AG08395 (cell line): ENCODE results near the gene IL1A.
A peak's percentile ranks its signal among the peaks of the same experiment; 100 is the strongest.
"Not testable (repeated sequence)": the region's sequence is repeated elsewhere in the genome, so short reads cannot be mapped to it uniquely, and the experiment has no call there.

Experiments used
- DNase-seq: peaks from one replicate; pipeline ENCODE4 v3.0.0; 2012; ENCODE audit warnings: mixed read lengths, low spot score

IL1A gene, protein sequence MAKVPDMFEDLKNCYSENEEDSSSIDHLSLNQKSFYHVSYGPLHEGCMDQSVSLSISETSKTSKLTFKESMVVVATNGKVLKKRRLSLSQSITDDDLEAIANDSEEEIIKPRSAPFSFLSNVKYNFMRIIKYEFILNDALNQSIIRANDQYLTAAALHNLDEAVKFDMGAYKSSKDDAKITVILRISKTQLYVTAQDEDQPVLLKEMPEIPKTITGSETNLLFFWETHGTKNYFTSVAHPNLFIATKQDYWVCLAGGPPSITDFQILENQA

DNA sequence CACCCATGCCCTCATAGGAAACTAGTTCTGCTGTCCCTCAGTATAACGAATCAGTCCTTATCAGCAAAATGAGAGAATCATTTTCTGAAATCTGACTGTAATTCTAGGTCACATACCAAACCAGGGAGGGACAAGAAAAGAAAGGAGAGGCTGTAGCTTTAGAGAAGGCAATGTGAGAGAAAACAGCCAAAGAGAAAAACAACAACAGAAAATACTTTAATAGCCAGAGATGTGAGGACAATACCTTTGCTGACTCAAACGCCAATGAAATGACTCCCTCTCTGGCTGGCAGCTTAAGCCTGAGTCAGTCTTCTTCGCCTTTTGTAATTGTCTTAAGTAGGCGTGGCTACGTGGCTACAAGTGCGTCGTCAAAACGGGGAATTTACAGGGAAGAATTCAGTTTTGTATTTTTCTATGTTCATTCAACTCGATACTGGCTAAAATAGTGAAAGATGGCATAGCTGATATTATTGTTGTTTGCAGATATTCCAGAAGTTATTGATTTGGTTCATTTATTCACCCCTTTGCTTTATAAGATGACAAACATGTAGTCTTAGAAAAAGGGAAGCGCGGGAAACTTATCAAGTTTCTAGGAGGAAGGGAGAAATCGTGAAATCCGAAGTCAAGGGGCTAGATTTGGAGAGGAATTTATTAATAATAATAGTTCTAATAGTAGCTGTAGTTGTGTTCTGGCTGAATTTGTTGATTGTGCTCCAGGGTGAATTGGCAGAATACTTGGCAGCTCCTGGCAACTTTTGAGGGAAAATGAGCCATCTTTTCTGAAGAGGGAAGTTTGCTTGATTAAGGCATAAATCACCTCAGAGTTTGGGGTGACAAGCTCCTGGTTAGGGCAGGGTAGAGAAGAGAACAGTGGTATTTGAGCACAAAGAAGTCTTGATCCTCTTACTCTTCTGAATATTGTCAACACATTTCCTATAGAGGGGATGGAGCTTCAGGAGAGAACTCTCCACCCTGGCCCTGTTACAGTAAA is at the start of gene IL1A:
TSS of gene IL1A (minus strand) at position 295 of the 991 bp plus-strand sequence. CDS start 723 bp downstream, outside the sequence.
- peak; percentile 62 for DNase-seq

DNA sequence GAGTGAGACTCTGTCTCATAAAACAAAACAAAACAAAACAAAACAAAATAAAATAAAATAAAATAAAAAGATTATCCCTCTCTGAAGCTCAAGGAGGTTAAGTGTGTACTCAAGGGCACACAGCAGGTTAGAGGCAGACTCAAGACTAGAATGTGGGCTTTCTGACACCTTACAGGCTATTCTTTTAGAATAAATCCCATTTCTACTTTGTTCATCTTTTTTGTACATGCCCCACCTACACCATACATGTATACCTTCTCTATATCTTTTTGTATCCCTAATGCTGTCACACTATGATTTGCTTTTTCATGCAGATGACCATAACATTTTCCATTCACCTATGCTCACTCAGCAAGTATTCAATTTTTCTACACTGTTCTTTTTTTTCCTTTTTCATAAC is 49.7 kb upstream of the IL1A start:
- DNase-seq: no peak

DNA sequence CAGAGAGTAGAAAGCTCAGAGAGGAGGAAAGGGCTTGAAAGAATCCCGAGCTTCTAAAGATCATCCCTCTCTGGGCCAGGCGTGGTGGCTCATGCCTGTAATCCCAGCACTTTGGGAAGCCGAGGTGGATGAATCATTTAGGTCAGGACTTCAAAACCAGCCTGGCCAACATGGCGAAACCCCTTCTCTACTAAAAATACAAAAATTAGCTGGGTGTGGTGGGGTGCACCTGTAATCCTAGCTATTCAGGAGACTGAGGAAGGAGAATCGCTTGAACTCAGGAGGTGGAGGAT is 49.3 kb upstream of the IL1A start:
- not testable (repeated sequence) for DNase-seq

DNA sequence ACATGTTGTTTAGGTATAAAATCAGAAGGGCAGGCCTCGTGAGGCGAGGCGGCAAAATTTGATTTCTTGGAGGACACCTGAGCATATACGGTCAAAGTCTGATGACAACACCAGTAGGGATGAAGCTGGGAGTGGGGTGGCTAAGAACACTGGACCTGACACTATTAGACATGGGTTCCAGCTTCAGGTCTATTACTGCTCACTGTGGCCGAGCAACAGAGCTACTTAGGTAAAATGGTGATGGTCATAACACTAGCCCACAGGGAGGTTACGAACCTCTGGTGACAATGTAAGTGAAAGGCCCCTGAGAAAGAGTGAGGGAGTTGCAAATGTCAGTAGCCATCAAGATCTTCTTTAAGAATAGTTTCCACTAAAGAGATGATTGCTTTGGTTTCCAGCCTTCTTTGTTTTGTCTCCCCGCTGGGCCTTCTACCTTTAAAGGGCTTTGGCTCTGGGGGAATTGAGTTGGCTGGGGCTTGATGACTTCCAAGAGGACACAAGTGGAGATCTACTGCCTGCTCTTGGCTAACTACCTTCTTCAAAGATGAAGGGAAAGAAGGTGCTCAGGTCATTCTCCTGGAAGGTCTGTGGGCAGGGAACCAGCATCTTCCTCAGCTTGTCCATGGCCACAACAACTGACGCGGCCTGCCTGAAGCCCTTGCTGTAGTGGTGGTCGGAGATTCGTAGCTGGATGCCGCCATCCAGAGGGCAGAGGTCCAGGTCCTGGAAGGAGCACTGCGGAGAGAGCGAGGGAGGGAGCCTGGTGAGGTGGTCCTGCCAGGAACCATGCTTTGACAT is 48.7 kb upstream of the IL1A start:
- DNase-seq: no peak

DNA sequence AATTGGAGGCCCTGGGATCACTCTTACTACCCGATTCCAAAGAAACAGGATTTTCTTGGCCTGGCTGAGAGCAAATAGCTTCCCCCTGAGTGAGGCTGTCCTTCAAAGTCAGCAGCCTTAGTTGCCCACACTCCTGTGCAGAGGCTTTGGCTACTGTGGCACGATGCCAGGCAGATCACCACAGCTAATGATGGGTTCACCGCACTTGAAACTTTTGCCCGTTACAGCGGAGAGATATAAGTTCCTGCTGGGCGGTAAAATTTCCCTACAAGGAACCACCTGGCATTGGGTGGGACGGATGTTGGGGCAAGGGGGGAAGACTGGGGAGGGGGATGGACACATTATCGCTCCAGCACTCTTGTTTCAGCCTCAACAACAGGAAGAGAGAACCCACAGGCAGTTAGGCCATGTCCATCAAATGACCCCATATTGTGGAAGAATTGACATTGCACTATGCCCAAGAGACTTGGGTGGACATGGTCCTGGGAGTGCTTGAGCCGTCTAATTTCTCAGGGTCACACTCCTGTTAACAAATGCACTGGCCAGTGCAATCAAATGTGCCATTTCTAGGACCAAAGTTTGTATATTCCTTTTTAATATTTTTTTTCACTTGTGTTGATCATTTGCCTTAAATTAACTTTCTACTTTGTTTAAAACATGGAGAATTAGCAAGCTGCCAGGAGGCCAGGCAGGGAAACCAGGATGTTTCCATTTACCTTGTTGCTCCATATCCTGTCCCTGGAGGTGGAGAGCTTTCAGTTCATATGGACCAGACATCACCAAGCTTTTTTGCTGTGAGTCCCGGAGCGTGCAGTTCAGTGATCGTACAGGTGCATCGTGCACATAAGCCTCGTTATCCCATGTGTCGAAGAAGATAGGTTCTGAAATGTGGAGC is 47.9 kb upstream of the IL1A start:
- no peak for DNase-seq

DNA sequence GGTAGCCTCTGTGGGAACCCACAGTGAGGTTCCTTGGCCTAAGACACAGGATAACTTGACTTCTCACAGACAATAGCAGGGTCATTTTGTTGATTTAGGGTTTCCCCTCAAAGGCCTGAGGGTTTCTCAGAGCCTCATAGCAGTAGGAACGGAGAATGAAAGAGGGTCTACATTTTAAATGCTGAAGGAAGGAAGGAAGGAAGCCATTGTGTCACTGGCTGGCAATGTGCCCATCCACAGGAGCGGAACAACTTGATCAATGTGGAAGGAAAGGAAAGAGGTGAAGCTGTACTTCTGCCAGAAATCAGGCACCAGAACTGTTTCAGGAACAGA is 47.2 kb upstream of the IL1A start:
- DNase-seq: no peak

DNA sequence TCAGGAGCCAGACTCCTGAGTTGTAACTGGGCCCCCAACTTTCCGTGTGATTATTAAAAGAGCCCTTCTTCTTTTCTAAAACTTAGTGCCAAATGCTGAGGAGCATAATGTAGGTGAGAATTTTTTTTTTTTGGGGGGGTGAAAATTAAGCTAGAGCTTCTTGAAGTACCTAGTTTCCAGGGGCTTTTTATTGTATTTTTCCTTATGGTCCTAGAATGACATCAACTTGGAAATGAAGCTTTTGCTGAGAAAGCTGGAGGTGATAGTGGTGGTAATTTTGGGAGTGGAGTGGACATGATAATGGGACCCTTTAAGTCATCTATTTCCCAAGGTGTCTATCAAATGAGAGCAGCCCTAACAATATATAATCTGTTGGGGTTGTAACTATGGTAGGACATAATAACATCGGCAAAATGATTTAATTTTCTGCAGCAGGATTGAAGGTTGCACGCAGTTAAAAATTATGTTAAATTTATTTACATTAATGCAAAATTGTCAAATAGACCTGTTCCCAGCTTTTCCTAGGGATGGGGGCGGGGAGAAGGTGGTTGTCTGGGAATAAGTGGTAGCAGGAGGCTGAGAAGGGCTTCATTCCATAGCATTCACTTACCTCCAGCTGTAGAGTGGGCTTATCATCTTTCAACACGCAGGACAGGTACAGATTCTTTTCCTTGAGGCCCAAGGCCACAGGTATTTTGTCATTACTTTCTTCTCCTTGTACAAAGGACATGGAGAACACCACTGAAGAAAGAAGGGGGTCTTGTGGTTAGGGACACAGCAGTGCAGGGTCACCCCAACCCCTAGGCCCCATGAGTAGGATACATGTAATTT is 46.6 kb upstream of the IL1A start:
- no peak for DNase-seq

DNA sequence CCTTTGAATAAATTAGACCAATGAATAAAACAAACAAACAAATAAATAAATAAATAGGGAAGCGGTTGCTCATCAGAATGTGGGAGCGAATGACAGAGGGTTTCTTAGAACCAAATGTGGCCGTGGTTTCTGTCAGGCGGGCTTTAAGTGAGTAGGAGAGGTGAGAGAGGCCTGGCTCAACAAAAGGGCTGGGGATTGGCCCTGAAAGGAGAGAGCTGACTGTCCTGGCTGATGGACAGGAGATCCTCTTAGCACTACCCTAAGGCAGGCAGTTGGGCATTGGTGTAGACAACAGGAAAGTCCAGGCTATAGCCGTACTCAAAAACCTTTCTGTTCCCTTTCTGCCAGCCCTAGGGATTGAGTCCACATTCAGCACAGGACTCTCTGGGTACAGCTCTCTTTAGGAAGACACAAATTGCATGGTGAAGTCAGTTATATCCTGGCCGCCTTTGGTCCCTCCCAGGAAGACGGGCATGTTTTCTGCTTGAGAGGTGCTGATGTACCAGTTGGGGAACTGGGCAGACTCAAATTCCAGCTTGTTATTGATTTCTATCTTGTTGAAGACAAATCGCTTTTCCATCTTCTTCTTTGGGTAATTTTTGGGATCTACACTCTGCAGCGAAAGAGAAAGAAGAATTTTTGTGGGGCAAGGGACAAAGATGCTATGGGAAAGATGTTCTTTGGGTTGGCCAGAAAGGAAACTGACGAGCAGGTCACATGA is 45.8 kb upstream of the IL1A start:
- no peak for DNase-seq

DNA sequence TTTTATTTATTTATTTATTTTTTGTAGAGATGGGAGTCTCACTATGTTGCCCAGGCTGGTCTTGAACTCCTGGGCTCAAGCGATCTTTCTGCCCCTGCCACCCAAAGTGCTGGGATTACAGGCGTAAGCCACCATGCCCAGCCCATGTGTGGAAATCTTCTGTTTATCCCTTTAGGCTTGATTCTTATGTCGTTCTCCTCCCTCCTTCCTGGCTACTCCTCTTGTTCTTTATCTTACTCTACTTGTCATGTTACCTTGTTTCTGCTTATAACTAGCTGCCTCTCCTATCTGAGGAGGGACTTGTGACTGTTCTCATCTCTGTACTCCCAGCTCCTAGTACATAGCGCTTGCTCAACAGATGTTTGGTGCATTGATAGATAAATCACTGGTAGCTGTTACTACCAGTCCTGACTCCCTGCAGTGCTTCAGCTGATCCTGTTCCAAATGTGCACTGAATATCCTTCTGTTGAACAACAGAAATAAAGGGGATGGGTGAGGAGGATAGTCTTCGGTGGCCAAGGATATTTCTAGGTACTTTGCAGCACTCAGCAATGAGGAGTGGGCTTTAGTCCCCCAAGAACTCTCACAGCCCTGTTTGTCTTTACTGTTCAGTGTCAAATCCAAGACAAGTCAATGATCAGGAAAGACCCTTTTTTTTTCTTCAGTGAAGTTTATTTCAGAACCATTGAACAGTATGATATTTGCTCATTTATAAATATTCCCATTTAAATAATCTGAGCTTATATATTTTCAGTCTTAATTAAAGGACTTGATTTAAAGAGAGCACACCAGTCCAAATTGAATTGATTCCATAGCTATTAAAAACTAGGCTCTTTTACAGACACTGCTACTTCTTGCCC is 45.0 kb upstream of the IL1A start:
- DNase-seq: no peak

DNA sequence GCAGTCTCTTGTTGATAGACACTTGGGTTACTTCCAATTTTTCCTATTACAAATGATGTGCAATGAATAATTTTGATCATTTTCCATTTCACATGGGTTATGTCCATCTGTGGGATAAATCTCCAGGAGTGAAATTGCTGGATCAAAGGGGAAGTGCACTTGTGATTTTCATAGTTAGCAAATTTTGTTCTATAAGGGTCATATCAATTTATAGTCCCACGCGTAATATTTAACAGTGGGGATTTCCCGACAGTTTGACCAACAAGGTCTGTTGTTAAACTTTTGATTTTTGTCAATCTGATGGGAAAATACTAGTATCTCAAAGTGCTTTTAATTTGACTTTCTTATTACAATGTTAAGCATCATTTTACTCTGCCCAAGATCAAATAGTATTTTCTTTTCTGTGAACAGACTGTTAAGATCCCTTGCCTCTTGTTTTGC is 44.0 kb upstream of the IL1A start:
- DNase-seq: no peak

DNA sequence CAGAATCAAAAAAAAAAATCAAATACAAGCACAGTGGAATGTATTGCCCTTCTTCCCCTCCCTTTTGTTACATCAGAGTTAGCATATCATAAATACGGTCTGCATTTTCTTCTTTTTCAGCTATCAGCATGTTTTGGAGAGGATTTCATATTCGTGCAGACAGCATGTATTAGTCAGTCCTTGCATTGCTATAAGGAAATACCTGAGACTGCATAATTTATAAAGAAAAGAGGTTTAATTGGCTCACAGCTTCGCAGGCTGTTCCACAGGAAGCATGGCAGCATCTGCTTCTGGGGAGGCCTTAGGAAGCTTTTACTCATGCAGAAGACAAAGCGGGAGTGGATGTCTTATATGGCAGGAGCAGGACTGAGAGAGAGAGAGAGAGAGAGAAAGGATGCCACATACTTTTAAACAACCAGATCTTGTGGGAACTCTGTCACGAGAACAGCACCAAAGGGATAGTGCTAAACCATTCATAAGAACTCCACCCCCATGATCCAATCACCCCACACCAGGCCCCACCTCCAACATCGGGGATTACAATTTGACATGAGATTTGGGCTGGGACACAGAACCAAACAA is 43.4 kb upstream of the IL1A start:
- no peak for DNase-seq

DNA sequence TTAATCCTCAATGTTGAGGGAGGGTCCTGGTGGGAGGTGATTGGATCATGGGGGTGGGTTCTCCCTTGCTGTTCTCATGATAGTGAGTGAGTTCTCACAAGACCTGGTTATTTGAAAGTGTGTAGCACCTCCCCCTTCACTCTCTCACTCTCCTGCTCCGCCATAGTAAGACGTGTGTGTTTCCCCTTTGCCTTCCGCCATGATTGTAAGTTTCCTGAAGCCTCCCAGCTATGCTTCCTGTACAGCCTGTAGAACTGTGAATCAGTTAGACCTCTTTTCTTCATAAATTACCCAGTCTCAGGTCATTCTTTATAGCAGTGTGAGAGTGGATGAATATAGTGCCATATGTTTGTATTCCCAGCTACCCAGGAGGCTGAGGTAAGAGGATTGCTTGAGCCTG is 42.7 kb upstream of the IL1A start:
- DNase-seq: no peak

DNA sequence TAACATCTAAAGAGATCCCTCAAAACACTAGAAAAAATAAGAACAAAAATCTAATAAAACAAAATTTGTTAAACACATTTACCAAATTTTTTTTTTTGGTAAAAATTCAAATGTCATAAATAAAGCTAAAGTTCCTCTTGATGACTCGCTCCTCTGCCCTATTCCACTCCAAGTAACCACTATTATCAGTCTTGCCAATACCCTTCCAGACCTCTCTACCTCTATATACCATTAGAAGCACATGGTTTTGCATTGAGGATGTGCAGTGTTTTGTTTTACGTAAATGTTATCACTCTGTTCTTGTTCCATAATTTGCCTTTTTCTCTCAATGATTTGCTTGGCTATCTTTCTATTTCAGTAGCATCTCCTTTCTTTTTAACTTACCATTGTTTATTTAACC is 41.4 kb upstream of the IL1A start:
- no peak for DNase-seq

DNA sequence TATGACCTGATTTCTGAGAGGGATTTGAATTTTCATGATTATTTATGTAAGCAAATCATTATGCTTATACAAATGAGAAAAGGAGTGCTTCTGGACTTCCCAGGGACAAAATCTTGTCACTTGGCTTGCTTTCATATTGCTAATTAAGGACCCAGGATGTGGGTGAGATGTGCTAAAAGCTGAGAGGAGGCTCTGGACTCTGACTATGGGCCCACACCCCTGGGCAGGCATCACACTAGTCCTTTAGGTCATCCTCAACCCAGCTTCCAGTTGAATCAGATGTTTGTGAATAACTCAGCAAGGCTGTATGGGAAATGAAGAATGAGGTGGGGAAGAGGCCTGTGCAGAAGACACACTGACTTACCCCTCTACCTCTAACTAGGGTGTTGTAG is 40.4 kb upstream of the IL1A start:
- DNase-seq: no peak

DNA sequence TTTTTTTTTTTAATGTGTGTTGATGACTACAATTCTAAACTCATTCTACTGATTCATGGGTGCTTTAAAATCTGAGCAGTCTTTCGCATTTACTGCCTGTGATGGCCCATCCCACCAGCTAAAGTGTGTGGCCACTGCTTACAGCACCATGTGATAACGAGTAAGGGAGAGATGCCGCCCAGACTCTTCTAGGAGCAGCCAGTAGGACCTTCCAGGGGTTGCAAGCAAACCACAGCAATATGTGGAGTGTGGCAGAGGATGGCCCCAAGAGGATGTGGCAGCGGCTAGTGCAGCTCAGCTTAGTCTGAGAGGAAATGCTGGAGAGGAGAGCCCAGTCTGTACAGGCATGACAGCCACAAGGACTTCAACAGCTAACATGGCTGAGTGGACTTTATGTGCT is 37.4 kb upstream of the IL1A start:
- DNase-seq: no peak

DNA sequence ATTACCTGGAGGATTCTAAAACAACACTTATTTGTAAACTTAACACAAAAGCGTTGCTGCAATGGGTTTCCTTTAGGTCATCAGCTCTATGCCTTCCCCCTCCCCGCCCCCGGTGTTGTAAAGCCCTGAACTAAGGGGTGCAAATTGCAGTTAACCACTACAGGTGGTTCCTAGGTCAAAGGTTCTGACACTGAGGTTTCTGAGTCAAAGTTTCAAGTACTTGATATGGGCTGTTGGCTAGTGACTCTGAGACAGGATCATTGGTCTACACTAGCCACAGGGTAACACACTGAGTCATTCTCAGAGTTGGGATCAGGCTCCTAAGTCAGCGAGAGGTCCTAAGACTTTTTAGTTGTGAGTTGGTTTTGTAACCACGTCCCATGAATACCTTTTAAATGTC is 36.8 kb upstream of the IL1A start:
- no peak for DNase-seq

DNA sequence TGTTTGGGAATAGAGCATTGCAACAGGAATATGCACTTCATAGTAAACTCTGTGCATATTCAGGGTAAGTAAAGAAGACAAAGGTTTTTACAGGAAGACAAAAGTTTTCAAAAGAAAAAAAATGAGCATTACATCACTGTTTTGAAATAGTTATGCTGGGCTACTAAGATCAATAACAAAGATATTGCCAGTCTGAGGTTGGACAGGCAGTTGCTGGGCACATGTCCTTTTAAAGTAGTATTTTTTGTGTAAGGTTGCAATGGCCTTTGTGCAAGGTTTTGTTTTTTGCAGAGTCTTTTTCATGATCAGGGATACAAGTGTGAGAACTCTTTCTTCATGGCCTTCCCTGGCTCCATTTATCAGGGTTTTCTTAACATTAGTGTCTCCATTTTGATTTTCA is 36.0 kb upstream of the IL1A start:
- no peak for DNase-seq

DNA sequence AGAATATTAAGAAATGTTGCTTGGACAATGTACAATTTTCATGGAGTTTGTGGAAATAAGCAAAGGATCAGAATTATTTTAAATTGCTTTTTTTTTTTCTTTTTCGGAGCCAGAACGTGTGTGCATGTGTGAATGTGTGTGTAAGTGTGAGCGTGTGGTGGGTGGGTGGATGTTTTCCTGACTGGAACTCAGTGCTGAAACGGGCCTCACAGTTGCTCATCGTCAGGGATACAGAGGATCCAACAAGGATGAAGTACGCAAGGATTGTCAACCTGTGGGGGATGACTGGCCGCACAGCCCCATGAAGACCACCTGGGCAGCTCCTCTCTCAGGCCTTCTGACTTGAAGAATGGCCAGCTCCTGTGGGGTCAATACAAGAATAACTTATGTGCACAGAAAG is 34.8 kb upstream of the IL1A start:
- DNase-seq: no peak
